ENCODE measurements around the gene KCNJ5.

- TF ChIP-seq CTCF (IDR thresholded peaks at IDR 0.05) (no peak), ESRRA (IDR thresholded peaks at IDR 0.05; ENCODE audit: borderline replicate concordance, low read length) (no peak), POLR2A (IDR thresholded peaks at IDR 0.05; ENCODE audit: low read length) (no peak), CHD2 (IDR thresholded peaks at IDR 0.05; ENCODE audit: low read length, partially characterized antibody) (no peak), JUN (IDR thresholded peaks at IDR 0.05) (no peak), EHMT2 (IDR thresholded peaks at IDR 0.05; ENCODE audit: low read depth) (no peak), MAZ (IDR thresholded peaks at IDR 0.05; ENCODE audit: borderline replicate concordance, low read depth, low read length) (no peak)
Observed at GRCh38 chr11:128924510-128925249, 33.5 kb downstream of the KCNJ5 start.

All from A549 (cell line).